H1 (cell line): ENCODE measurements around the gene CEP78. TPM values are rescaled to one million over a fixed set of nuclear protein-coding genes. Genes with fewer than 3 reads are reported as not detected.
A peak's percentile ranks its signal among the peaks of the same experiment; 100 is the strongest.

Experiments
- CTCF ChIA-PET: fragments of 300-600 bp; sonication (Branson Sonifier 250); formaldehyde crosslinking; loops from one replicate; lab custom pipeline; 2021; ENCODE audit not compliant: partially characterized antibody; lab: Charles Lee
- POLR2A ChIA-PET: fragments of 300-600 bp; sonication (Branson Sonifier 250); formaldehyde crosslinking; loops from one replicate; lab custom pipeline; 2021; ENCODE audit warnings: inconsistent platforms; ENCODE audit not compliant: partially characterized antibody; lab: Charles Lee
- DNase-seq, 2 experiments: peaks; one replicate each; pipeline versions ENCODE4 v3.0.0 to v3.0.0-alpha.2; 2010 to 2022; ENCODE audit warnings: low spot score in 2 of 2, low read depth in 1 of 2, mixed read lengths in 1 of 2
- FAIRE-seq: peaks from 2 replicates; lab custom pipeline; 2011; peaks lifted over from hg19 to GRCh38; lab: Jason Lieb, UNC
- H2AFZ ChIP-seq: 2 replicates; pipeline ENCODE4 v1.8.1; 2012; ENCODE audit warnings: low read length, inconsistent platforms
- H2AK5ac ChIP-seq: 2 replicates; pipeline ENCODE4 v1.6.1; 2013; ENCODE audit warnings: low read depth, low read length
- H2BK120ac ChIP-seq: replicated peaks from 2 replicates; pipeline ENCODE3; 2013; ENCODE audit warnings: low read depth, low read length, inconsistent platforms
- H2BK12ac ChIP-seq: 2 replicates; pipeline ENCODE4 v1.6.1; 2013; ENCODE audit warnings: low read depth, low read length
- H2BK15ac ChIP-seq: 2 replicates; pipeline ENCODE4 v1.6.1; 2013; ENCODE audit warnings: low read length
- H2BK20ac ChIP-seq: 2 replicates; pipeline ENCODE4 v1.6.1; 2013; ENCODE audit warnings: low read length
- H2BK5ac ChIP-seq: 2 replicates; pipeline ENCODE4 v1.6.1; 2013; ENCODE audit warnings: low read depth, low read length
- H3K14ac ChIP-seq: 2 replicates; pipeline ENCODE4 v1.6.1; 2013; ENCODE audit warnings: inconsistent platforms; ENCODE audit not compliant: insufficient read length
- H3K18ac ChIP-seq: 2 replicates; pipeline ENCODE4 v1.6.1; 2013; ENCODE audit warnings: low read length; ENCODE audit errors: extremely low read depth
- H3K23ac ChIP-seq: 2 replicates; pipeline ENCODE4 v1.6.1; 2013; ENCODE audit warnings: inconsistent platforms; ENCODE audit not compliant: insufficient read length
- H3K23me2 ChIP-seq: 2 replicates; pipeline ENCODE4 v1.6.1; 2013; ENCODE audit warnings: low read depth, low read length
- H3K27ac ChIP-seq: 2 replicates; pipeline ENCODE4 v1.6.1; 2011; ENCODE audit warnings: low read depth, low read length, inconsistent platforms
- H3K27me3 ChIP-seq, 4 experiments: replicated peaks in 1 of 4; 1 replicate in 1 of 4; 2 replicates in 3 of 4; pipeline versions ENCODE4 v1.6.1 to v1.8.1; 2011 to 2013; ENCODE audit warnings: low read length in 3 of 4, mild to moderate bottlenecking in 3 of 4, inconsistent platforms in 2 of 4, mixed read lengths in 2 of 4, moderate library complexity in 1 of 4; ENCODE audit not compliant: control insufficient read depth in 3 of 4, insufficient read depth in 3 of 4; ENCODE audit errors: extremely low read depth in 1 of 4
- H3K36me3 ChIP-seq, 4 experiments: 2 replicates each; pipeline versions ENCODE4 v1.6.1 to v1.8.1; 2011 to 2013; ENCODE audit warnings: mild to moderate bottlenecking in 4 of 4, low read length in 3 of 4, moderate library complexity in 2 of 4, control low read depth in 1 of 4, inconsistent platforms in 1 of 4; ENCODE audit not compliant: insufficient read depth in 4 of 4, control insufficient read depth in 2 of 4
- H3K4ac ChIP-seq: replicated peaks from 2 replicates; pipeline ENCODE3; 2013; ENCODE audit warnings: low read length, low read depth, mixed read lengths, inconsistent platforms; ENCODE audit not compliant: insufficient read length
- H3K4me1 ChIP-seq, 4 experiments: replicated peaks in 1 of 4; 1 replicate in 1 of 4; 2 replicates in 3 of 4; pipeline versions ENCODE4 v1.6.1 to v1.8.1; 2011 to 2013; ENCODE audit warnings: low read length in 3 of 4, inconsistent platforms in 2 of 4, mixed read lengths in 1 of 4; ENCODE audit not compliant: insufficient read depth in 4 of 4, control insufficient read depth in 3 of 4
- H3K4me2 ChIP-seq, 2 experiments: 2 replicates each; pipeline versions ENCODE4 v1.6.1 to v1.8.1; 2011 to 2013; ENCODE audit warnings: low read depth in 2 of 2, low read length in 2 of 2, control low read depth in 1 of 2, inconsistent platforms in 1 of 2, mild to moderate bottlenecking in 1 of 2; ENCODE audit not compliant: insufficient read depth in 1 of 2
- H3K4me3 ChIP-seq, 4 experiments: fragments of 200-600, 300-600 bp in 1 of 4; sonication (generic), shearing (Covaris generic), sonication (Bioruptor Twin) in 1 of 4; 2 replicates each; pipeline versions ENCODE4 v1.5.1 to v1.8.1; 2011 to 2016; ENCODE audit warnings: low read length in 4 of 4, low read depth in 3 of 4, control low read depth in 2 of 4, inconsistent platforms in 2 of 4, mild to moderate bottlenecking in 2 of 4, mixed read lengths in 1 of 4, moderate library complexity in 1 of 4; ENCODE audit not compliant: insufficient read depth in 2 of 4; ENCODE audit errors: extremely low read depth in 1 of 4
- H3K56ac ChIP-seq: replicated peaks from 2 replicates; pipeline ENCODE3; 2013; ENCODE audit warnings: low read depth, mild to moderate bottlenecking, mixed read lengths, low read length, inconsistent platforms; ENCODE audit not compliant: insufficient read length
- H3K79me1 ChIP-seq: 2 replicates; pipeline ENCODE4 v1.6.1; 2013; ENCODE audit warnings: low read depth, low read length, control low read depth
- H3K79me2 ChIP-seq, 2 experiments: 2 replicates each; pipeline versions ENCODE4 v1.6.1 to v1.8.1; 2012 to 2013; ENCODE audit warnings: low read length in 2 of 2, mild to moderate bottlenecking in 2 of 2, inconsistent platforms in 1 of 2; ENCODE audit not compliant: insufficient read depth in 2 of 2, control insufficient read depth in 1 of 2
- H3K9ac ChIP-seq, 4 experiments: replicated peaks in 1 of 4; 1 replicate in 1 of 4; 2 replicates in 3 of 4; pipeline versions ENCODE4 v1.6.1 to v1.8.1; 2011 to 2013; ENCODE audit warnings: low read depth in 3 of 4, low read length in 3 of 4, control low read depth in 2 of 4, mild to moderate bottlenecking in 2 of 4, moderate library complexity in 2 of 4, inconsistent platforms in 1 of 4; ENCODE audit errors: extremely low read depth in 1 of 4
- H3K9me3 ChIP-seq, 2 experiments: 2 replicates each; pipeline versions ENCODE4 v1.6.1 to v1.8.1; 2012 to 2013; ENCODE audit warnings: mild to moderate bottlenecking in 2 of 2, moderate library complexity in 2 of 2, control low read depth in 1 of 2, inconsistent platforms in 1 of 2, low read depth in 1 of 2, low read length in 1 of 2, mixed read lengths in 1 of 2; ENCODE audit not compliant: insufficient read depth in 2 of 2
- H4K20me1 ChIP-seq, 2 experiments: replicated peaks in 1 of 2; 2 replicates each; pipeline versions ENCODE3 to v1.8.1; 2011 to 2013; ENCODE audit warnings: inconsistent platforms in 2 of 2, low read length in 2 of 2, mild to moderate bottlenecking in 1 of 2; ENCODE audit not compliant: insufficient read depth in 2 of 2, control insufficient read depth in 1 of 2
- H4K5ac ChIP-seq: 2 replicates; pipeline ENCODE4 v1.6.1; 2013; ENCODE audit warnings: low read length, low read depth, mixed read lengths, inconsistent platforms; ENCODE audit not compliant: insufficient read length
- H4K8ac ChIP-seq: 2 replicates; pipeline ENCODE4 v1.8.0; 2013; ENCODE audit warnings: mild to moderate bottlenecking, moderate library complexity, low read length, inconsistent platforms; ENCODE audit not compliant: insufficient read depth; ENCODE audit errors: extremely low read depth
- H4K91ac ChIP-seq: replicated peaks from 2 replicates; pipeline ENCODE3; 2013; ENCODE audit warnings: low read length, mixed read lengths, inconsistent platforms; ENCODE audit not compliant: insufficient read length
- ATF3 ChIP-seq: IDR thresholded peaks from 2 replicates; pipeline ENCODE4 v1.6.1; 2011; ENCODE audit warnings: low read depth, mild to moderate bottlenecking, low read length; ENCODE audit not compliant: insufficient read depth
- CBX8 ChIP-seq: fragments of 300-800, 300-1000 bp; sonication (generic); IDR thresholded peaks from 2 replicates; pipeline ENCODE4 v1.7.1; 2016; ENCODE audit warnings: low read depth, low read length, borderline replicate concordance
- CREB1 ChIP-seq: IDR thresholded peaks from 2 replicates; pipeline ENCODE4 v1.6.1; 2012; ENCODE audit warnings: inconsistent platforms
- JUND ChIP-seq: IDR thresholded peaks from 2 replicates; pipeline ENCODE4 v1.6.1; 2011; ENCODE audit warnings: mild to moderate bottlenecking, improper control_type of control experiment, low read length
- SAP30 ChIP-seq: fragments of 300-600 bp; sonication (generic); IDR thresholded peaks from 2 replicates; pipeline ENCODE4 v1.7.1; 2012; ENCODE audit warnings: low read length, moderate library complexity, mild to moderate bottlenecking, inconsistent platforms; ENCODE audit not compliant: insufficient read depth, insufficient replicate concordance
- WGBS, 2 experiments: shearing (Covaris generic) in 1 of 2; methylation state at CpG; one replicate each; pipeline versions ENCODE4 v1.1.6 to v1.1.7; 2013 to 2015; ENCODE audit warnings: low lambda C conversion rate in 2 of 2, mixed read lengths in 2 of 2, inconsistent platforms in 1 of 2, low coverage in 1 of 2, missing lambda C conversion rate in 1 of 2; ENCODE audit not compliant: insufficient replicate concordance in 2 of 2, insufficient coverage in 1 of 2, insufficient read length in 1 of 2; ENCODE audit errors: extremely low coverage in 1 of 2, missing lambda C conversion rate in 1 of 2; 5-methylcytosine and 5-hydroxymethylcytosine counted together
- polyA plus RNA-seq, 7 experiments: library from polyadenylated mRNA; depleted of rRNA in 3 of 7; stranded (reverse) in 5 of 7; unstranded in 2 of 7; fragments of >200 nt in 5 of 7; fragments of 200-250 nt in 2 of 7; gene quantifications; 1 replicate in 5 of 7; 2 replicates in 1 of 7; 4 replicates in 1 of 7; pipeline versions ENCODE4 v1.2.1 to v1.2.3, GENCODE V29; 2011 to 2013; ENCODE audit warnings: missing spikeins in 2 of 7, mixed read lengths in 2 of 7
- total RNA-seq: library from RNA; stranded (reverse); fragmentation: NEBNext Ultra II Directional; extraction: Animal tissue kit (Norgen Biotek cat#: 25700); gene quantifications from 2 replicates; pipeline ENCODE4 v1.2.1, GENCODE V29; 2021

Gene CEP78
- total and polyA plus RNA-seq, 2 of the 8 experiments (the other 6 are each of a cell fraction or from before 2014, with no cell fraction given): 10.3 to 40.9 TPM

- no peak overlapping the region for H3K23ac ChIP-seq
- TF ChIP-seq JUND: no peak
- no peak for TF ChIP-seq CREB1
- no peak for TF ChIP-seq ATF3
- peak; percentile 27 for TF ChIP-seq SAP30
- TF ChIP-seq CBX8: no peak
These were observed 61.7 kb downstream of the CEP78 start for GRCh38 chr9:78297672-78297961.

More at GRCh38 chr9:78297672-78297961, 61.7 kb downstream of the CEP78 start:
- H3K36me3 ChIP-seq: peaks cover 11 to 39% (median 27%) of the 10 kb centered on the region in 4 experiments
- peaks cover 6 to 11% of the 10 kb centered on the region in 2 experiments for H4K20me1 ChIP-seq
- H4K8ac ChIP-seq: no peak overlapping the region; the same call in 1 of the 2 replicates
- H2AK5ac ChIP-seq: peak overlapping the region; percentile 72; the same call in 1 of the 2 replicates
- peaks cover 4% of the 10 kb centered on the region for H3K79me1 ChIP-seq
- no peak for FAIRE-seq
- H3K27ac ChIP-seq: peak overlapping the region; percentile 94; the same call in 1 of the 2 replicates
- H3K4ac ChIP-seq: peak overlapping the region; percentile 87
- H2AFZ ChIP-seq: no peak overlapping the region
- H3K27me3 ChIP-seq: no peaks in the 10 kb centered on the region
- POLR2A ChIA-PET: interaction anchor here (0.8 to 27.8 kb wide), 30 partner anchors 12 to 1282 kb away, joined by 3 to 936 read pairs (median 6); partner anchors contain the start of genes CEP78 and GNAQ
- no peak for DNase-seq
- no peak overlapping the region for H2BK15ac ChIP-seq
- peak overlapping the region; percentile 13 for H2BK120ac ChIP-seq
- peak overlapping the region; percentile 87 to 93 (median 90) for H3K4me3 ChIP-seq
- H3K4me1 ChIP-seq: peaks cover 8 to 16% (median 12%) of the 10 kb centered on the region in 4 experiments; a peak in 6 of 7 replicates
- peak overlapping the region; percentile 78 to 87 for H3K4me2 ChIP-seq
- CTCF ChIA-PET: interaction anchor here (0.7 to 3.2 kb wide), 7 partner anchors 13 to 95 kb away, joined by 3 to 21 read pairs (median 4); no protein-coding TSS in a partner anchor
- H4K5ac ChIP-seq: peak overlapping the region; percentile 4
- H2BK20ac ChIP-seq: no peak overlapping the region
- WGBS, 2 experiments: 0% methylated on average over 10 of the region's 10 CpGs; no CpG with 5 or more reads in 1 of the 2 experiments
- peaks cover 7% of the 10 kb centered on the region; the same call in 1 of the 2 replicates for H3K23me2 ChIP-seq
- H3K18ac ChIP-seq: peak overlapping the region; percentile 89; the same call in 1 of the 2 replicates
- no peak overlapping the region for H3K14ac ChIP-seq
- H3K56ac ChIP-seq: peak overlapping the region; percentile 94
- peak overlapping the region; percentile 25 for H4K91ac ChIP-seq
- H3K79me2 ChIP-seq: peaks cover 15 to 53% of the 10 kb centered on the region in 2 experiments
- H2BK12ac ChIP-seq: peak overlapping the region; percentile 65; the same call in 1 of the 2 replicates
- H3K9ac ChIP-seq: peak overlapping the region; percentile 96 to 99 (median 98)
- H2BK5ac ChIP-seq: peak overlapping the region; percentile 94
- H3K9me3 ChIP-seq: no peaks in the 10 kb centered on the region
